GM19397 (cell line): ENCODE results near the gene KANSL3.
"Not testable (repeated sequence)": the region's sequence is repeated elsewhere in the genome, so short reads cannot be mapped to it uniquely, and the experiment has no call there.

Experiments used
- ATAC-seq: cut with Tn5 transposase; IDR thresholded peaks from one replicate; pipeline ENCODE4 v1.9.1; 2021; ENCODE audit warnings: mild to moderate bottlenecking, moderate library complexity; ENCODE audit not compliant: unreplicated experiment

The KANSL3 gene

DNA sequence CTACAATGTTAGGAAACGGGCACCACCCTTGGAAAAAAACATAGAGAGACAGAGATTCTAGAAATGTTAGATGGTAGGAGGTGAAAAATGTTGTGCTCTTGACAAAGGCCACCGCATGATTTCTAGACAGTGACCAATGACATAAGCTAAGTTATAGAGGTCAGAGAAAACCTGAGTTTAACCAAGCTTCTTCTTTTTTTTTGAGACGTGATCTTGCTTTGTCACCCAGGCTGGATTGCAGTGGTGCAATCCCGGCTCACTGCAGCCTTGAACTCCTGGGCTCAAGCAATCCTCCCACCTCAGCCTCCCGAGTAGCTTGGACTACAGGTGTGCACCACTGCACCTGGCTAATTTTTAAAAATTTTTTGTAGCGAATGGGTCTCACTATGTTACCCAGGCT is 17.4 kb upstream of the KANSL3 start:
- no peak for ATAC-seq

DNA sequence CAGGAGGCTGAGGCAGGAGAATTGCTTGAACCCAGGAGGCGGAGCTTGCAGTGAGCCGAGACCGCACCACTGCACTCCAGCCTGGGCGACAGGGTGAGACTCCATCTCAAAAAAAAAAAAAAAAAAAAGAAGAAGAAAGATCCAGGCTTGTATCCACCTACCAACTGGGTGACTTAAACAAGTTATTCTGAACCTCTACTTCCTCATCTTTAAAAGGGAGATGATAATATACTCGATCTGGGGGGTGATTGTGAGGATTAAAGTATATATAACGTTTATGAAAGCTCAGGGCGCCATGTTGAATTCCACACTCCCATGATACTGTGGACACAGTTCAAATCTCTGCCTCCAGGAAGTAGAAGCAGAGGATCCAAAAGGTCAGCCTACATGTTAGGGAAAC is 16.7 kb upstream of the KANSL3 start:
- not testable (repeated sequence) for ATAC-seq

DNA sequence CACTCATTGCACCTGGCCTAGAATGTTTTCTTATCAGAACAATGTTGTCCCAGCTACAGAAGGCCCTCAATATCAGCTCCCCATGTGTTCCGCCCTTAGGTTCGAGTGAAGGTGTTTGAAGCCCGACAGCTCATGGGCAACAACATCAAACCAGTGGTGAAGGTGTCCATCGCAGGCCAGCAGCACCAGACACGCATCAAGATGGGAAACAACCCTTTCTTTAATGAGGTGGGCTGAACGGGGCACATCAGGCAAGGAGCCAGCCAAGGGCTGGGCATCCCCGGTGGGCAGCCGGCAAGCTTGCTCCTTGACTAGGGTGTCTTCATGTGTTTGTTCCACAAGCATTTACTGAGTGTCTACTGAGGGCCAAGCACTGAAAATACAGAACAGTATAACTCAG is 13.7 kb upstream of the KANSL3 start:
- no peak for ATAC-seq

DNA sequence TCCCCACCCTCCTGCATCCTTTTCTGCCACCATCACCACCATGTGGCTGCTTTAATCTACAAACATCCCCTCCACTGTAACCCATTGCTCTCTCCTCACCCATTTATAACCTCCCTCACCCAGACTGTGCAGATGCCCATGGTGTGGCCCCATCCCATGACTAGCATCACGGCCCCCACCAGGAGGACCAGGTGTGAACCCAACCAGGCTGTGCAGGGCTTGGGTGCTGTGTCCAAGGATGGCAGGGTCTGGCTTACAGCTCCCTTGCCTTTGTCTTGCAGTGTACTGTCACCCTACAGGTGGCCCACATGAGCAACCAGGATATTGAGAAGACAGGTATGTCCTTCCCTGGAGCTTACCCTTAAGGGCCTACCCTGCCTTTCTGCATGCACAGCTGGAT is 11.2 kb upstream of the KANSL3 start:
- no peak for ATAC-seq

DNA sequence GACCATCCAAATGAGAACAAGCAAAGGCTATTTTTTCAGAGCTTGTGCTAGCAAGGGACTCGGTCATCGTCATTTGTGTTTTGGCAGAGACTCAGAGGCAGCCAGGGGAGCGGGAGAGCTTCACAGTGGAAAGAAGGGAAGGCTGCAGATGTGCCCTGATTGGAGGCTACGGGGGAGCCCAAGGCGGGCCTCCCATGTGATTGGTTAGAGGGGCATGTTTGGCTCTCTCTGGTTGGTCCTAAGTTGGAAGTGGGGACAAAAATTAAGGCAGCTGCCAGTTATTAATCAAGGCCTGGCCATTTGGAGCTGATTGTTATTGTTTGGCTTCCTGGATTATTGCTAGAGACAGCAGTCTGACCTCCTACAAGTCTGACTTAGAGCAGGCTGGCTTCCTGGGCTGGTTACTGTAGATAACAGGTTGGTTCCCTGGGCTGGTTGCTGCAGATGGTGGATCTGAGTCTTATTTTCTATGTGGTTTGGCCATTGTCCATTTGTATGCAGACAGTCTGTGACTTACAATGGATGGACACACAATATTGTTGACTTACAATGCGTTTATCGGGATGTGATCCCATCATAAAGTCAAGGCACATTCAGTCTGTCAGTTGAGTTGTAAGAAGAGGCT is 10.3 kb upstream of the KANSL3 start:
- no peak for ATAC-seq

DNA sequence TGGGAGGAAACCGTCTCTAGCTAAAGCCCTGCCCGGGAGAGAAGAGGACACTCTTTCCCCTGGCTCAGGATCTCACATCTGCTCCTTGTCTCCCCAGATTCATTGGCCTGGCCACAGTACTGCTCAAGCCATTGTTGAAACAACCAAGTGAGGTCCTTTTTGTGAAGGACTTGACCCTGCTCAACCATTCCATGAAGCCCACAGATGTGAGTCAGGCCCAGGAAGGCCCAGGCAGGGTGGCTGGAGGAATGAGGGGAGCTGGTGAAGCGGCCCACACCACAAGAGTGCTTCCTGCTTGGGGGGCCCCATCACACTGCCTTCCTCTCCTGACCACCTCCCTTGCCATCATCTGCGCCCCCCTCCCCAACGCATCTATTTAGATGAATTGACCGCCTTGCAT is 9.6 kb upstream of the KANSL3 start:
- ATAC-seq = no peak

DNA sequence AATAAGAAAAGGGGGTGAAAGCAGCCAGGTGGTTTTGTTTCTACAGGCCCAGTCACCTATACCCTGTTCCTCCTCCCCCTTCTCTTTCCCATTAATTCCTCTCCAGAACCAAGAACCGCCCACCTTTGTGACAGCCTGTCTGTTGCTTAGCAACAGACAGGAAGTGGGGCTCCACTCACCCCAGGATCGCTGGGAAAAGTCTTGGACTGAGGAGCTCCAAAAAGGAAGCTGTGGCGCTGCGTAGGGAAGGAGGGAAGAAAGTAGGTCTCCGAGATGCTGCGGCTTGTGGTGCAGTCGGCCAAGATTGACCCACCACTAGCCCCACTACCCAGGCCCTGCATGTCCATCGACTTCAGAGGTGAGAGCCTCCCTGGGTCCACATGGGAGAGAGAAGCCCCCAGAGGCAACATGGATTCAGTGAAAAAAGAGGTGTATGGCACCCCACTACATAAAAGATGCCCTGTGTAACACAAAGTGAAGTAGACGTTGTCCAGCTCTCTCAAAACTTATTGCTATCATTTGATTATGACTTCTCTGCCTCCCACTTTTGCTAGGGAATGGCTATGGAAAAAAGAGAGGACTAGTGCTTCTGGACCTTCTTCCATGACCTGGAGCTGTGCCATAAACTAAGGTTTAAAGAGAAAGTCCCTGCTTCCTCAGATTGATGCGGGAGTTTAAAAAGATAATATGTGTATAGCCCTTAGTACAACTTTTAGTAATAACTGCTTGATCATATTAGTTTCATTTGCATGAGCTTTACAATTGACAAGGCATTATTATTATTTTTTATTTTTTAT is 4.7 kb upstream of the KANSL3 start, which contains the start of gene FER1L5:
TSS of gene FER1L5 (plus strand) at position 201 of the 797 bp plus-strand sequence. CDS start at position 274, 73 bp downstream.
- no peak for ATAC-seq

DNA sequence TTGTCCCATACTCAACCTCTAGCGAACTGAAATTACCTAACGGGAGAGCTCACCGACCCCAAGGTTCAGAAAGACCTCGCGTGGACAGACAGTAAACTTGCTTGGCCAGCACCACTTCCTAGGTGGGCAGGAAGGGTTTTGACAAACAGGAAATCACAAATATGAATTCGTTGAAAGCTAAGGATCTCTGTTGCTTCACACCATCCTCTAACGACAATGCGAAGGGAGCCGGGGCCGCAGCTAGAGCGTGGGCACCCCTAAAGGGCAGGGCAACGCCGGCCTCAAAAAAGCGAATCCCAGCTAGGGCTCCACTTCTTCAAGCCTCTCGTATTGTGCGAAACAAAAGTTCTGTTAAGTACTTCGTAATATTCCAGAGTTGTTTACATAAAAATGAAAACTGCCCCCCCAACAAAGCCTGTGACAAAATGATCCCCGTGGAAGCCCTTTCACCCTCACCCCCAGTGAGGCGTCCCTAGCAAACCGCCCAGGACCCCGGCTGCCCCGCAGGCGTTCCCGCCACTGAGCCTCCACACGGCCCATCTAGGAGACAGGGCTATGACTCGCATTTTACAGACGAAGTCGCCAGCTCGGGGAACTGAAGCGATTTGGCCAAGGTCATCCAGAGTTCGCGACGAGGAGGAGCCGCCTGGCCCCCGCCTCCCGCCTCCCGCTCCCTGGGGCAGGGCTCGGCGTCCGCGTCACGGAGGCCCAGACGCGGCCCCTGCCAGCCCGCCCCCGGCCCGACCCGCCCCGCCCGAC is 548 bp downstream of the KANSL3 start:
- ATAC-seq = peak; percentile 77

DNA sequence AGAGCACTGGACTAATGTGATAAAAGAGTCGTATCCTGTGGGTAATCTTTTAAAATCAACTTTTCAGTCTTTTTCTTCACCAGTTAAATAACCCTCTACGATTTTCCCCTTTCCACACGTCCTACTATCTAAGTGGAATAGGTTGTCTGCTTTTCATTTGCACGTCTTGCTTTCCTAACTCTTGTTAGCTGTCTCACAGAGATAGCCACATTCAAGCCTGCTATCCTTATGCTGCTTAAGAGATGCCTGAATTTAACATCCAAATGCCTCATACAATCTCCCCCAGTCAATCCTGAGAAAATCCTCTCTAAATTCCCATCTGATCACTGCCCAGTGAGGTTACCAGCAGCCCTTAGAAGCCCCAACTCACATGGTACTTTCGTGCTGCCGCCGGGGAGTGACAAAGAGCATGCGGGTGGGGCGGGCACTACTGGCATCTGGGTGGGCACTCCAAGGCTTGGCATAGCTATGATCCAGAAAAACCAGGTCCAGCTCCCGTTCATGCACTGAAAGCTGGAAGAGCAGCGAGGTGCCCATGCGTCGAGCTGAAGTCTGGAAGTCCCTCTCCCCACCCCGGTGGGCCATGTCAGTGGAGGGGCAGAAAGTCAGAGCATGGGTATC is 1.5 kb downstream of the KANSL3 start:
- ATAC-seq = no peak

DNA sequence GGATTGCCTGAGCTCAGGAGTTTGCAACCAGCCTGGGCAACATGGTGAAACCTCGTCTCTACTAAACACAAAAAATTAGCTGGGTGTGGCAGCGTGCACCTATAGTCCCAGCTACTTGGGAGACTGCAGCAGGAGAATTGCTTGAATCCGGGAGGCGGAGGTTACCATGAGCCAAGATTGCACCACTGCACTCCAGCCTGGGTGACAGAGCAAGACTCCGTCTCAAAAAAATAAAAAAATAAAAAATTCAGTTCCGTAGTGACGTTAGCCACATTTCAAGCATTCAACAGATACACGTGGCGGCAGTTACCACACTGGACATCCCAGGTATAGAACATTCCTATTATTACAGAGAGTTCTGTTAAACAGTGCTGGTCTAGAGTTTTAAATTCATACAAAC is 4.5 kb downstream of the KANSL3 start:
- no peak for ATAC-seq

DNA sequence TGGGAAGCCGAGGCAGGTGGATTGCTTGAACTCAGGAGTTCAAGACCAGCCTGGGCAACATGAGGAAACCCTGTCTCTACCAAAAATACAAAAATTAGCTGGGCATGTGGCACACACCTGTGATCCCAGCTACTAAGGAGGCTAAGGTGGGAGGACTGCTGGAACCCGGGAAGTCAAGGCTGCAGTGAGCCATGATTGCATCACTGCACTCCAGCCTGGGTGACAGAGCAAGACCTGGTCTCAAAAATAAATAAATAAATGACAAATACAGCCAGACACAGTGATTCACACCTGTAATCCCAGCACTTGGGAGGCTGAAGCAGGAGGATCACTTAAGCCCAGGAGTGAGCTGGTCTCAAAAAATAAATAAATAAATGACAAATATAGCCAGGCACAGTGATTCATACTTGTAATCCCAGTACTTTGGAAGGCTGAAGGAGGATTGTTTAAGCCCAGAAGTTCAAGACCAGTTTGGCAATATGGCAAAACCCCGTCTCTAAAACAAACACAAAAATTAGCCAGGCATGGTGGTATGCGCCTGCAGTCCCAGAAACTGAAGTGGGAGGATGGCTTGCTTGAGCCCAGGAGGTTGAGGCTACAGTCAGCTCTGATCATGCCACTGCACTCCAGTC is 6.2 kb downstream of the KANSL3 start:
- no peak for ATAC-seq

DNA sequence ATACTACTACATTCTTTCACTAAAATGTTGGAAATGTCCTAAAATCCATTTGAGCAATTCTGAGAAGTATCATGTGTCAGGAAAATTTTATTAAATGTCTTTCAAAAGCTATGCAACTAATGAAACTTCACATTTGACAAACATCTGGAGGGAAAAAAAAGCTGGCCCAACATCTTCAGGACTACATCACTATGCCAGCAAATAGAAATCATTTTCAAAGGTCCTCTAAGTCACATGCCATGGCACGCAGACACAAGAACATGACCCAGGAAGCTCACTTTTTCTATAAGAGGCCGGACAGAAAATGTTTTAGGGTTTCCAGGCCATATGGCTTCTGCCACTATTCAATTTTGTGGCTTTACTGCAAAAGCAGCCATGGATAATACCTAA is 11.6 kb downstream of the KANSL3 start:
- ATAC-seq = no peak

DNA sequence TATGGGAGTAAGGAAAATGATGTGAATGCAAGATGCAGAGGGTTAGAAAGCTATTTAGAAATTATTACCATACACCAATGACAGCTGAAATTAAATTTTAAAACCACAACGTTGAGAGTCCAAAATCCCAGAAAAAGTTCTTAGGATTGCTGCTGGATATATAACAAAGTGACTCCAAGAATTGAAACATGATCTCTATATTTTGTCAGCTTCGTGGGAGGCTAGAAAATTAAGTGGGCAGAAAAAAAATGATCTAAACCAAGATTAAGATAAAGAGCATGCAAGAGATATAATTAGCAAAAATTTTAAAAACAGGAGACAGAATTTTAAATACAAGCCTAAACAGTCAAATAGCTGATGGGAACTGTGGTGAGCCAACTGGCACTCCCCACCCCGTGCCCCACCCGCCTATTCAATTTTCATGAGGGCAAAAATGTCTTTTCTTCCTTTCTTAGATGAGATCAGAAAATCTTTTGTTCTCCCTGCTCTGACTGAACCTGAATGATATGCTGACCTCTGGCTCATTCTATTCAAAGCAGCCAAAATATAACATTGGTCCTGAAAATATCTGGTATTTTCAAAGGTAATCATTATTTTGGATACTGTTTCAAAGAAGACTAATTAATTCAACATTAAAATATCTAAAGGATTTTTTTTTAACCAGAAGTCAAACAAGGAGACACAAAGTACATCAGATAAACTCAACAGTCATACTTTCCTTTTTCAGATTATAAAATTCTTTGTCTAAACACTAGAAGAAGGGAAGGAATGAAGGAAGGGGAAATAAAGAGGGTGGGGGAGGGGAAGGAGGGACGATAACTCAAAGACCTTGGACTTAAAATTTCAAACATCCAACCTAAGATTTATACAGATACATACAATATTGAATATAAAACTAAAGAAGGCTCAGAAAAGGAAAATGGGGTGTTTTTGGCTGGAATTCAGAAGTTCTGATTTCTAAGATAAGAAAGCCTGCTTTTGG is 12.2 kb downstream of the KANSL3 start:
- ATAC-seq = no peak

DNA sequence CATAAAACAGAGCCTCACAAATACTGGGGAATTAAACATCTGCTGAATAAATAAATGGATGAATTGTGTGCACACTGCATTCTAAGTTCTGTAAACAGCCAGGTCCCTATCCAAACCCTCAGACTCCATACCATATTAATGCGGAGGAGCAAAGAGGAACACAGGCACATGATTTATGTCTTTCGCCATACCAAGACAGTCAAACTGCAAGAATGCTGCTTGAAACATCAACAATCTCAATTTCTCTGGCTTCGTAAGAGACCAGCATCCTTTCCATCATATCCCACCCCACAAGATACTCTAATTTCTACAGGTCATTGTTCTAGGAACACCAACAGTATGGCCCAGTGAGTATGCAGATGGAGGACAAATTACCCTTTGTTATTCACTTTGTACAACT is 15.0 kb downstream of the KANSL3 start:
- ATAC-seq = no peak

DNA sequence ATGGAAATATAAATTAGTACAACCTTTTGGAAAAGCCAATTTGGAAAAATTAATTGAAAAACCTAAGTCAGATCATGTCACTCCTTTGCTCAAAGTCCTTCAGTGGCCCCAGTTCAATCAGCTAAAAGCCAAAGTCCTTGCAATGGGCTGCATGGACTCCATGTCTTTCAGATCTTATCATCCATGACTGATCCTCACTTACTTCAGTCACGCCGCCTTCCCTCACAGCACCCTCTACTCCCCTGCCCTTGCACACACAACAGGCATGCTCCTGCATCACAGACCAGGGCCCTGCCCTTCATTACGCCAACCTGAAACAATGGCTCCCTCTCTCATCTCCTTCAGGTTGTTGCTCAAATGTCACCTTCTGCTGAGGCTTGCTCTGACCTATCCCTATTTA is 15.6 kb downstream of the KANSL3 start:
- ATAC-seq = no peak

DNA sequence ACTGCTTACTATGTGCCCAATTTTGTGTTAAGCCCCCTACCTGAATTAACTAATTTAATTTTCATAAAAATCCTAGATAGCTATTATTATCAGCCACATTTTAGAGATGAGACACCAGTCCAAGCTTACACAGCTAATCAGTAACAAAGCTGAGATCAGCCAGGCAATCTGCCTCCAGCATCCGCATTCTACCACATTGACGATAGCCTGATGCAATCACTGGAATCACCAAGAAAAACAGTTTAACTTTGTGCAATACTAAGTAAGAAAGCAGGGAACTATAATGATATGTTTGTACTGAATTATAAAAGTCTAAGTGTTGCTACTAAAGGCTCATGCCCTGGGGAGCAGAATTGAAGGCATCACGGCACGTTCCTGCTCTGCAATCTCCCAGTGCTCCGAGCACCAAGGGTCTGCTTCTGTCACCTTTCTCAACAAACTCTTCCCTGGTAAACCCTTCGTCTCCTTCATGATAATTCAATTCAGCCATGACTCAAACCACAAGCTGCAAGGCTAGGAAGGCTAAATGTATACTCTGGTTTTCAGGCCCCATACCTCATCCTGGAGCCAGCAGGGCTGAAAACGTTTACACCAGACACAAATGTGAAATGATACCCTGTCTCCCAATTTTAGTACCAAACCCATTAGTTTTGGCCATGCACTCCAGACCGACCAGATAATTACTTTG is 19.4 kb downstream of the KANSL3 start:
- no peak for ATAC-seq

DNA sequence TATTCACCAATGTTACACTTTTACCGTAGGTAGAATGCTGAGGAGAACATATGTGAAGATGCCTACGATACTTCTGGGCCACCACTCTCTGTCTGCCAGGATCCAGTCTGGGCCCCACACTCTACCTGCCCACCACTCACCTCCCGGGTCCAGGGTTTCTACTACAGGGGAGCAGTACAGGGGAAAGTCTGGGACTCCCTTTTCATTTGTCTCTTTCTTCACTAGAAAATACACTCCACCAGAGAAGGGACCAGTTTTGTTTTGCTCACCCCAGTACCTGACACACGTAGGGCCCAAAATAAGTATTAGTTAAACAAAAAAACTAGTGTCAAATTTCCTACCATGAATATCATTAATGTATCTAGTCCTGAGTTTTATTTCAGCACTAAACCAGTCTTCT is 21.1 kb downstream of the KANSL3 start:
- ATAC-seq = no peak

DNA sequence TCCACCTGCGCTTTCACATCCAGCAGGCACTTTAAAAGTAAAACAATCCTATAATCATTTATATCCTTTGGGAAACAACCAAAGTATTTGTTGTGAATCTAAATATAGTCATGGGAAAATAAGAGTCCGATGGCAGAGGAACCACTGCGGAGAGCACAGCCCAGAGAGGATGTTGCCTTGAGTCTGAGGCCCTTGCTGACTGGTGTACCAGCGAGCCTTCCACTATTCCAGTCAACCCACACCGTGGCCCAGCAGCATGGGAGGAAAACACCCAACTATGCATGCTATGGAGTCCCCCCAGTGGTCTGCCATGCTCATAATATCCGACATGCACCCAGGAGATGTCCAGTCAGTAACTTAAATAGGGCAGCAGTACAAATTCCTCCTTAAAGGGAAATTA is 21.6 kb downstream of the KANSL3 start:
- ATAC-seq = no peak

DNA sequence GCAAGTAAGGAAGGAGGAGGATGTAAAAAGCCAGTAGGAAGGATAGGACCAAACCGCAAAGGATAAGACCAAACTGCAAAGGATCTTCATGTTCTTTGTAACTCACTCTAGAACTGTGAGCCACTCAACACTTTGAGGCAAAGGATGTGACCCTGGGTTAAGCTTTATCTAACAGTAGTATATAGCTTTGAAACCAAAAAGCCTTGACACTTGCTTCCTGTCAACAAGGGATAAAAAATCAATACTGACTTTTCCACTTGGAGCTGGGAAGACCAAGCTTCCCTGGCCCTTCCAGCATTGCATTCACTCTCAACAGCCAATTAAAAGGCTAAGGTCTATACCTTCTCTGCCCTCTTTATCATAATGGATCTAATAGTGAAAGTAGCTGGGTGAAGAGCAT is 22.0 kb downstream of the KANSL3 start:
- ATAC-seq = no peak
